HG03520 (cell line): ENCODE measurements around the gene FXYD5.

Experiments
- ATAC-seq: cut with Tn5 transposase; IDR thresholded peaks from one replicate; pipeline ENCODE4 v1.9.1; 2021; ENCODE audit warnings: mild to moderate bottlenecking, moderate library complexity; ENCODE audit not compliant: unreplicated experiment

The FXYD5 gene

DNA sequence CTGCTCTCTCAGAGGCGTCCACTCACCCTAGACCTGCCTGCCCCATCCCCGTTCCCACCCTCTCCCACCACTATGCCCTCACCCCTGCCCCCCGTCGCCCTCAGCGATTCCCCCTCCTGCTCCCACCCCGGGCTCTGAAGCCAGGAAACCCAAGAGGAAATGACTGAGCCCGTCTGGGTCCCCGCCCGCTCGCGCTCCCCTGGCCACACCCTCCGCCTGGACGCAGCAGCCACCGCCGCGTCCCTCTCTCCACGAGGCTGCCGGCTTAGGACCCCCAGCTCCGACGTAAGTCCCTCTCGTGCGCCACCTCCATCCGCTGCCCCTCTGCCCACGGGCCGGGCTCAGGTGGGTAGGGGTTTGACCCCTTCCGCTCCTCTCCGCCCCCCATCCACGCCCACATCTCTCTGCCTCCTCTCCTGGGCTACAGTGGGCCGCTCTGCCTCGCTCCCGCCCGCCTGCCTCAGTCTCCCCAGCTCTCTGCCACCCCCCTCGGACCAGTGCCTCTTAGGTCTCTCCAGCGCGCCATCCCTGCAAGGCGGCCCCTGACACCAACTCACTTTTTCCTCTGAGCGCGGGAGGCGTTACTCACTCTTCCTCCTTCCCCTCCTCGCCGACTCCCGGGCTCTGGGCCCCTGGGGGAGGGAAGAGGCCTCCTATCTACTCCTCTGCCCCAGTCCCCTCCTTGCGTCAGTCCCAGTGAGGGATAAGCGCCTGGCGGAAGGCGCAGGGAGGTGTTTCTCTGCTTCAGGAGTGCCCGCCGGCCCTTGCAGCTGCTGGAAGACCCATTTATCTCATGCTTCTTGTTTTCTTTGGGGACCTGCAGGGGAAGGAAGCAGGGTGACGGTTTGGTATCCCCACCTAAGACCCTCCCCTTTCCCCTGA is at the start of gene FXYD5:
Gene FXYD5, plus strand, starts transcription at position 211 of the 882 bp plus-strand sequence. CDS start 816 bp downstream, outside the sequence.
- ATAC-seq, result no peak

DNA sequence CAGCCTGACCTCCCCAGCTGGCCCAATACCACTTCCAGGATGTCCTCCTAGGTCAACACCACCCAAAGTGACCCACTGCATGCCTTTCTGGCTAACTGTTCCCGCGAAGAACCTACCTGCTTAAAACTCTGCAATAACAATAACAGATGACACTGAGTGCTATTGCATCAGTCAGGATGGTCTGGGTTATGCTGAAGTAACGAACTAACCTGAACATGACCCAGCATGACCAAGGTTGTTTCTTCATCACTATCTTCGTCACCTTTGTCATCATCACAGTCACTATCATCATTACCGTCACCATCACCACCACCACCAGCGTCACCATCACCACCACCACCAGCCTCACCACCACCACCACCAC is 49.5 kb upstream of the FXYD5 start:
- no peak for ATAC-seq

- ATAC-seq, result no peak
Measured at GRCh38 chr19:35105411-35106290, 48.9 kb upstream of the FXYD5 start.

DNA sequence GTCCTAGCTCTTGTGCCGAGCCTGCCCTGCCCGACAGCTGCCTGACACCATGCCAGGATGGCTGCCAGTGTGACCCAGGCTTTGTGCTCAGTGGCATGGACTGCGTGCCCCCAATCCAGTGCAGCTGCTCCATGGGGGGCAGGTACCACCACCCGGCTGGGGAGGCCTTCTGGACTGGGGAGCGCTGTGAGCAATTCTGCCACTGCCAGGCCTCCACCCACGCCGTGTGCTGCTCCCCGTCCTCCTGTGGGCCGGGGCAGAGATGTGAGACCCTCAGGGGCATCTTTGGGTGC is 48.3 kb upstream of the FXYD5 start:
- no peak for ATAC-seq

- no peak for ATAC-seq
Measured at GRCh38 chr19:35106898-35107541, 47.5 kb upstream of the FXYD5 start.

GRCh38 chr19:35107545-35107944 is 47.0 kb upstream of the FXYD5 start:
- no peak for ATAC-seq

DNA sequence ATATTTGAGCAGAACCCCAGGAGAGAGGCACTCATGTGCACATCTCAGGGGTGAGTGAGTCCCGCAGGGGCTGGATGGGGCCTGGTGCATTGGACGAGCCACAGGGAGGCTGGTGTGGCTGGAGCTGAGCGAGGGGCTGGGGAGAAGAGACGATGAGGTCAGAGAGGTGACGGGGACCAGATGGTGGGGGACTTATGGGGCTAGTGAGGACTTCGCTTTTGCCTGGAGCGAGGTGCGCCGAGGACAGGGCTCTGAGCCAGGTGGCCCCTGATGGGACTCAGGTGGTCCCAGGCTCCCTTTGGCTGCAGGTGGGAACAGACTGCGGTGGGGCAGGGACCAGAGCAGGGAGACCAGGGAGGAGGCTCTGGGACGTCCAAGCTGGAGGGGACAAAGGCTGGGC is 45.8 kb upstream of the FXYD5 start:
- ATAC-seq, result no peak

GRCh38 chr19:35109395-35110112 is 45.0 kb upstream of the FXYD5 start:
- ATAC-seq, result no peak

GRCh38 chr19:35110974-35111373 is 43.6 kb upstream of the FXYD5 start:
- no peak for ATAC-seq

DNA sequence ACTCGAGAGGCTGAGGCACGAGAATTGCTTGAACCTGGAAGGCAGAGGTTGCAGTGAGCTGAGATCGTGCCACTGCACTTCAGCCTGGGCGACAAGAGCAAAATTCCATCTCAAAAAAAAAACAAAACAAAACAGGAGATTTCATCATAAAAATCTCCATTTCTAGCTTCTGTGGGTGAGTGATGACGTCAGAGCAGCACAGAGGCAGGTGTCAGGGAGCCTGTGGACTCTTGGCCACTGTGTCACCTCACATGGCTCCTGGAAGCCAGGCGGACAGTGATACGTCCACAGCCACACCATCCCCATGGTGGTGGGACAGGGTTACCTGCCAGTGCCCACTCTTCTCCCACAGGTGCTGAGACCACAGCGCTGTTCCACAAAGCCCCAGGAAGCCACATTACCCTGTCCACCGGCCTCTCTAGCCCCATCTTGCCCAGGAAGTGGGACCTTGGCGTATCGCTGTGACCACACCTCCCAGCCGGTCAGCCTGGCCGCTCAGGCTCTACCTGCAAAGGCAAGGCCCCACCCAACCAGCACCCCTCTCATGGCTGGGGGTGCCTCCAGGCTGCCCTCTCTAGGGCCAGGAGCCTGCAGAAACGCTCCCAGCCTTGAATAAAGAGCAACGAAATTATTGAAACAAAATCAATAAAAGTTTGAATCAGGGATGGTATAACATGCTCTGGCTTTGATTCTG is 41.4 kb upstream of the FXYD5 start:
- no peak for ATAC-seq

DNA sequence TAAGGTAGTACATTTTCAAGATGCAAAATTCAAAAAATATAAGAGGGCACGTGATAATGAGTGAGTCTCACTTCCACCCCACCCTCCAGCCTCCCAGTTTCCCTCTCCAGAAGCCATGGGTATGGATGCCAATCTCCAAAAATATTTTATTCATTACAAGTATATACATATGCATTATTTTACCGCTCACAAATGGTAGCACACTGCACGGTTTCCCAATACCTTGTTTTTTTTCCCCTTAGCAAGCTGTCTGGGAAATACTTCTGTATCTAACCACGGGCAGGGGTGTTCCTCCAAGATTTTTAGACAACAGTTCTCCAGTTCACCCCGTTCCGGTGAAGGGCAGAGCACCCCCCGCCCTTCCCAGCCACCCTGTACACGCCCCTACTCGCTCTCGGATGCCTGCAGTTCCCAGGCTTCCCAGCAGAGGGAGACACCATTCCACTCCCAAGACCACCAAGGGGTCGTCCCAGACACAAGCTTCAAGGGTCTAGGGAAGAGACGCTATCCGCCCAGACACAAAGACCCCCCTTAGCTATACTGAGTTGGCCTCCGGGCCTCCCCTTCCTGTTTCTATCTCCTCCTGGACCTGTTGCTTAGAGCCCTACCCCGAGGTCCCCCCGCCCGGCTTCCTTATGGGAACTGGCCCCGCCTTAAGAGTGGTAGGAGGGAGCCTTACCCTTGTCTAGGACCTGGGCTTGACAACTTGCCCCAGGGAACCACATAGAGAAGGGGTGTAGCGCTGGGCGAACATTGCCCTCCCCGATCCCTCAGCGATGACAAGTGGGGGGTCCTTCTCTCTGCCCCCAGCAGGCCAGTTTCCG is 40.0 kb upstream of the FXYD5 start:
- ATAC-seq, result no peak

GRCh38 chr19:35115177-35115951 is 39.2 kb upstream of the FXYD5 start, which contains the start of gene FXYD3:
FXYD3 (plus strand) TSS chr19:35115823; CDS start chr19:35119377, 3,554 bp downstream.
- no peak for ATAC-seq

GRCh38 chr19:35116072-35116801 is 38.3 kb upstream of the FXYD5 start:
- ATAC-seq, result no peak

DNA sequence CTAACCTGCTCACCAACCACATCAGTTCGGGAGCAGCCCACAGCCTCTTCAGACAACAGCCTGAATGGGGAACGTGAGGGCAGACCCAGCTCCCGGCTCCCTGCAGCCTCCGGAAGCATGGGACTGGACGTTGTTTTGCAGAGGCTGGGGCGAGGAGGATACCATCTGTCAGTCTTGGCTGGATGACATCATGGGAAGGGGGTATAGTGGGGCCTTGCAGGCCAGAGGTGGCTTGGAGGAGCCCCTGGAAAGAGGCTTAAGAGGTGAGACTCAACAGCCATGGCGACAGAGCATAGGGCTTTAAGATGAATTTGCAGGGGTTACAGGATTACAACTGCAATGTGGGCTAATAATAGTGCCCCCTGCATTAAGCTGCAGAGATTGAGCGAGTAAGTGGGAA is 37.4 kb upstream of the FXYD5 start:
- ATAC-seq, result no peak

GRCh38 chr19:35117799-35118198 is 36.7 kb upstream of the FXYD5 start:
- ATAC-seq, result no peak

GRCh38 chr19:35118268-35119020 is 36.1 kb upstream of the FXYD5 start:
- no peak for ATAC-seq

DNA sequence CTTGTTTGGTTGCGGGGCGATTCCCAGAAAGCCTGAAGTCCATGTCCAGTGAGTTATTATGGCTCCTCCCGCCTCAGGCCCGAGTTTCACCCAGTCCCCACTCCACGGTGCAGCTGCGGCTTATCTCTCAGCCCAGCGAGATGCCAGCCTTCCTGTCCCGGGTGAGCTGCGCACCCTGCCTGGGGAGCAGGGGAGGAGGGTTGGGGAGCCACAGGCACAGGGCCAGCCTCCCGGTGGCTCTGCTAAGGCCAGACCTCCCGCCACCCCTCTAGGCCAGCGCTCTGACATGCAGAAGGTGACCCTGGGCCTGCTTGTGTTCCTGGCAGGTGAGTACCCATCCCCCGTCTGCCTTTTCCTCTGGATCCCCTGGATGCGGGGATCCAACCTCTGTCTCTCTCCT is 35.4 kb upstream of the FXYD5 start:
- ATAC-seq, result no peak
